ENCODE measurements around the gene SEMA4D.

The SEMA4D gene

GRCh38 chr9:89528131-89528530 is 30.2 kb upstream of the SEMA4D start:
- DNase-seq (ENCODE audit: low read depth) = no peak

- no peak for DNase-seq (ENCODE audit: low read depth)
These were observed 29.2 kb upstream of the SEMA4D start for GRCh38 chr9:89527084-89527483.

- no peak for DNase-seq (ENCODE audit: low read depth)
These were observed 28.8 kb upstream of the SEMA4D start for GRCh38 chr9:89526667-89527066.

- DNase-seq (ENCODE audit: low read depth) = no peak
These were observed 27.8 kb upstream of the SEMA4D start for GRCh38 chr9:89525446-89526374.

- DNase-seq (ENCODE audit: low read depth) = no peak
These were observed 27.1 kb upstream of the SEMA4D start for GRCh38 chr9:89524963-89525362.

- DNase-seq (ENCODE audit: low read depth) = no peak
These were observed 26.0 kb upstream of the SEMA4D start for GRCh38 chr9:89523948-89524347.

- no peak for DNase-seq (ENCODE audit: low read depth)
These were observed 25.0 kb upstream of the SEMA4D start for GRCh38 chr9:89522959-89523285.

- no peak for DNase-seq (ENCODE audit: low read depth)
These were observed 24.5 kb upstream of the SEMA4D start for GRCh38 chr9:89522261-89522958.

GRCh38 chr9:89519366-89519805 is 21.5 kb upstream of the SEMA4D start:
- DNase-seq (ENCODE audit: low read depth) = peak; percentile 65

GRCh38 chr9:89518466-89519365 is 20.8 kb upstream of the SEMA4D start:
- no peak for DNase-seq (ENCODE audit: low read depth)

GRCh38 chr9:89515416-89515815 is 17.5 kb upstream of the SEMA4D start:
- no peak for DNase-seq (ENCODE audit: low read depth)

GRCh38 chr9:89514956-89515355 is 17.0 kb upstream of the SEMA4D start:
- no peak for DNase-seq (ENCODE audit: low read depth)

GRCh38 chr9:89514337-89514736 is 16.4 kb upstream of the SEMA4D start:
- no peak for DNase-seq (ENCODE audit: low read depth)

GRCh38 chr9:89513837-89514236 is 15.9 kb upstream of the SEMA4D start:
- no peak for DNase-seq (ENCODE audit: low read depth)

GRCh38 chr9:89512382-89512781 is 14.5 kb upstream of the SEMA4D start:
- DNase-seq (ENCODE audit: low read depth) = no peak

- DNase-seq (ENCODE audit: low read depth) = no peak
These were observed 11.2 kb upstream of the SEMA4D start for GRCh38 chr9:89508951-89509615.

- DNase-seq (ENCODE audit: low read depth) = no peak
These were observed 8.0 kb upstream of the SEMA4D start for GRCh38 chr9:89505911-89506310.

GRCh38 chr9:89505048-89505447 is 7.1 kb upstream of the SEMA4D start:
- no peak for DNase-seq (ENCODE audit: low read depth)

GRCh38 chr9:89502671-89503070 is 4.8 kb upstream of the SEMA4D start:
- no peak for DNase-seq (ENCODE audit: low read depth)

GRCh38 chr9:89502038-89502601 is 4.2 kb upstream of the SEMA4D start:
- DNase-seq (ENCODE audit: low read depth) = no peak

GRCh38 chr9:89501311-89501898 is 3.5 kb upstream of the SEMA4D start:
- no peak for DNase-seq (ENCODE audit: low read depth)

Data from amniotic epithelial cell (primary cell).